ENCODE results near the gene CACHD1.

The CACHD1 gene

DNA sequence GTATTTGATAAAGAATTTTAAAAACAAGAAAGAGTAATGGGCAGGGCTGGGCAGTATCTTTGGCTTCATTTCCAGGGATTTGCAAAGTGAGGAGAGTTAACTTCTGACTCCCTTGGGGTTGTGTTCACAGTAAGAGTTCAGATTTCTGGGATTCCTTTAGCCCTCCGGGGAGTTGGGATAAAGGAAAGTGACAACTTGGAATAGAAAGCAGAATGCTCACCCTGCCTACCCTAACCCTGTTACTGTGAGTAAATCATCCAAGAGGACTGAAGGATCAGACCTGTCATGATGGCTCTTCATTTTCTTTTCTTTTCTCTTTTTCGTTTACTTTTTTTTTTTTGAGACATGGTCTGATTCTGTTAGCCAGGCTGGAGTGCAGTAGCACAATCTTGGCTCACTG, 76.1 kb downstream of the CACHD1 start:
- no peak for DNase-seq
- Histone ChIP-seq H3K36me3 (ENCODE audit: control insufficient read depth in 4 of 4, insufficient read depth in 4 of 4, low read length in 3 of 4) (peaks cover 0 to 2% (median 0%) of the 10 kb centered on the region in 4 experiments), H3K27ac (ENCODE audit: insufficient read depth in 1 of 2, low read depth in 1 of 2, low read length in 2 of 2, poor library complexity in 1 of 2, severe bottlenecking in 2 of 2) (no peak overlapping the region), H3K4me3 (ENCODE audit: control insufficient read depth in 1 of 7, extremely low read depth in 1 of 7, insufficient read depth in 4 of 7, low read depth in 2 of 7, low read length in 6 of 7) (no peak overlapping the region), H3K27me3 (replicated peaks in 2 of 5; ENCODE audit: control insufficient read depth in 4 of 5, insufficient read depth in 5 of 5, low read length in 4 of 5) (no peaks in the 10 kb centered on the region), H3K9me3 (ENCODE audit: control extremely low read depth in 1 of 5, control insufficient read depth in 4 of 5, insufficient read depth in 2 of 5, low read depth in 1 of 5, low read length in 4 of 5) (no peaks in the 10 kb centered on the region), H3K4me1 (ENCODE audit: control extremely low read depth in 1 of 4, control insufficient read depth in 4 of 4, insufficient read depth in 4 of 4, low read length in 3 of 4) (peaks cover 0 to 4% (median 0%) of the 10 kb centered on the region in 4 experiments)
- 100% methylated on average over 1 of the region's 2 CpGs for WGBS (ENCODE audit: insufficient coverage)
- POLR2A ChIA-PET = no interaction called here
- CTCF ChIA-PET = no interaction called here

DNA sequence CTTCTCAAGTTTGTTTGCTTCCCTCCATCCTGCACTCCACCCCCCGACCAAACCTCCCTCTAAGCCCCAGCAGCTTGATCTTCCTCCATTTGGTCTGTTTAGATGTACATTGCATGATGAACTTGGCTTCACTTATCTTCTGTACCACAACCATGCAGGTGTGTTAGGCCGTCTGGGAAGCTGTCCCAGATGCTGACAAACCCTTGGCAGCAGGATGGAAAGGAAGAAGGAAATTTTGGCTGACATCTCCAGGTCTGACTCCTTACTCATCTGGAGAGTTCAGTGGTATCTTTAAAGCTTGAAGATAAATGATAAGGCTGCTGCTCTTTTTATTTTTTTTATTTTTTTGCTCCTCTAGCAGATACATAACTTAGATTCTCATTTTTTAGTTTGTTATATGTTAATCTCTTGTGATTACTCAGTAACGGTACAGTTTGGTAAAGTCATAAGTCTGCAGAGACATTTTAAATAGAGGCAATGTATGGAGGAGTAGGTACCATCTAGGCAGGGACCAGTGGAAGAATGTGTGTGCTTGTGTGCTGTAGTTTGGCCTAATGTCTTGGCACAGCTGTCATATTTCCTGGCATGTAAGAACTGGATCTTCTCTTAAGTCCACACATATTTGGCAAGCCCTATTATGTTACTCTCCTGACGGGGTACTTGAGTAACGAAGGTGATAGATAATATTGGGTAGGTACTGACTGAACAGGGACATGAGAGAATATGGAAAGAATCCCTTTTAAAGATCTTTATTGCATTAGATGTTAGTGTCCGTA, 79.7 kb downstream of the CACHD1 start:
- Histone ChIP-seq H3K9me3 (ENCODE audit: control extremely low read depth in 1 of 5, control insufficient read depth in 4 of 5, insufficient read depth in 2 of 5, low read depth in 1 of 5, low read length in 4 of 5) (no peaks in the 10 kb centered on the region), H3K27ac (ENCODE audit: insufficient read depth in 1 of 2, low read depth in 1 of 2, low read length in 2 of 2, poor library complexity in 1 of 2, severe bottlenecking in 2 of 2) (no peak overlapping the region), H3K4me1 (ENCODE audit: control extremely low read depth in 1 of 4, control insufficient read depth in 4 of 4, insufficient read depth in 4 of 4, low read length in 3 of 4) (peaks cover 0 to 4% (median 0%) of the 10 kb centered on the region in 4 experiments), H3K36me3 (ENCODE audit: control insufficient read depth in 4 of 4, insufficient read depth in 4 of 4, low read length in 3 of 4) (peaks cover 0 to 2% (median 0%) of the 10 kb centered on the region in 4 experiments), H3K4me3 (ENCODE audit: control insufficient read depth in 1 of 7, extremely low read depth in 1 of 7, insufficient read depth in 4 of 7, low read depth in 2 of 7, low read length in 6 of 7) (no peak overlapping the region), H3K27me3 (replicated peaks in 2 of 5; ENCODE audit: control insufficient read depth in 4 of 5, insufficient read depth in 5 of 5, low read length in 4 of 5) (no peaks in the 10 kb centered on the region)
- ChIA-PET POLR2A (no interaction called here), CTCF (no interaction called here)
- 67% methylated on average over 3 of the region's 6 CpGs for WGBS (ENCODE audit: insufficient coverage)
- no peak for DNase-seq

DNA sequence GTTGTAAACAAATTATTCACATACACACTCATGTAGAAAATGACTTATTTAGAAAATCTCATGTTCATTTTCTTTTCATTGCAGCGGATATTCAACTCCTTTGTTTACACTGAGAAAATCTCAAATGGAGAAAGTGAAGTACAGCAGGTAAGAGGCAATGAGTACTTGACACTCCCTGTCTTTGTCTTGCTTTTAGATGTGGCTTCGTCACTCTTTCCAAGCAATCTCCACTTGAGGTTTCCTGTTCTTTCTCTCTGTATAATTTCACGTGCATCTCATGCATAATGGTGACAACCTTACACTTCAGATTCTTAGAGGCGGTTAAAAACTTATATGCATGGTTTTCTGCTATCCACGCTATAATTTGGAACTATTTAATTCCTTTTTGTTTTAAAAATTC, 80.6 kb downstream of the CACHD1 start:
- CTCF ChIA-PET = no interaction called here
- POLR2A ChIA-PET = no interaction called here
- WGBS (ENCODE audit: insufficient coverage) = 61% methylated on average over 3 of the region's 5 CpGs
- Histone ChIP-seq H3K4me3 (ENCODE audit: control insufficient read depth in 1 of 7, extremely low read depth in 1 of 7, insufficient read depth in 4 of 7, low read depth in 2 of 7, low read length in 6 of 7) (no peak overlapping the region), H3K27me3 (replicated peaks in 2 of 5; ENCODE audit: control insufficient read depth in 4 of 5, insufficient read depth in 5 of 5, low read length in 4 of 5) (no peaks in the 10 kb centered on the region), H3K27ac (ENCODE audit: insufficient read depth in 1 of 2, low read depth in 1 of 2, low read length in 2 of 2, poor library complexity in 1 of 2, severe bottlenecking in 2 of 2) (no peak overlapping the region), H3K9me3 (ENCODE audit: control extremely low read depth in 1 of 5, control insufficient read depth in 4 of 5, insufficient read depth in 2 of 5, low read depth in 1 of 5, low read length in 4 of 5) (no peaks in the 10 kb centered on the region), H3K4me1 (ENCODE audit: control extremely low read depth in 1 of 4, control insufficient read depth in 4 of 4, insufficient read depth in 4 of 4, low read length in 3 of 4) (peaks cover 0 to 4% (median 0%) of the 10 kb centered on the region in 4 experiments), H3K36me3 (ENCODE audit: control insufficient read depth in 4 of 4, insufficient read depth in 4 of 4, low read length in 3 of 4) (peaks cover 0 to 2% (median 0%) of the 10 kb centered on the region in 4 experiments)
- no peak for DNase-seq

DNA sequence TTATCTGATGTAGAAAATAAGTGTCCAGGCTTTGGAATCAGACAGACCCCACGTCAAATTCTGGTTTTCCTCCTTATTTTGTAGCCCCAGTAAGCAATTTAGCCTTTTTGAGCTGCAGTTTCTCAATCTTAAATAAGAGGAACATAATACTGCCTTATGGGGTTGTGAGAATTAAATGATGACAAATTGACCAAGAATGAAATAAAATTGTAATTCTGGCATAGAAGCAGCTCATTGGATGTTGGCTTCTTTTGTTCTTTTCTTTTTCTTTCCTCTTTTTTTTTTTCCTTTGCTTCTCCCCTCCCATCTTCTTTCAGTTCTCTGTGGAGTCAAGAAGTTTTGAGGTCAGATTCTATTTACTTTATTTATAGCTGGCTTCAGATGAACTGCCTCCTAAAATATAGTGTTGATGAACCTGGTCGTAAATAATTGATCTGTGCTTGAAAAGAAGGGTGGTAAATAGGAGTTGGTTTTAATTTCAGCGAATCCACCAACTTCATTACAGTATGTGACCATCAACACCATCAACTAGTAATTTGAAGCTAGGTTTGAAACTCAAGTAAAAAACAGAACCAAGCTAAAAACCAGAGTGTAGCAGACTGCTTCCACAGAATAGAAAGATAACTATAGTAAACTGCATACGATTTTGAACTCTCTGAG, 81.1 kb downstream of the CACHD1 start:
- WGBS (ENCODE audit: insufficient coverage) = no CpG with 5 or more reads among the region's 4 CpGs
- no peak for DNase-seq
- Histone ChIP-seq H3K36me3 (ENCODE audit: control insufficient read depth in 4 of 4, insufficient read depth in 4 of 4, low read length in 3 of 4) (peaks cover 0 to 2% (median 0%) of the 10 kb centered on the region in 4 experiments), H3K27ac (ENCODE audit: insufficient read depth in 1 of 2, low read depth in 1 of 2, low read length in 2 of 2, poor library complexity in 1 of 2, severe bottlenecking in 2 of 2) (no peak overlapping the region), H3K4me1 (ENCODE audit: control extremely low read depth in 1 of 4, control insufficient read depth in 4 of 4, insufficient read depth in 4 of 4, low read length in 3 of 4) (peaks cover 0 to 4% (median 0%) of the 10 kb centered on the region in 4 experiments), H3K9me3 (ENCODE audit: control extremely low read depth in 1 of 5, control insufficient read depth in 4 of 5, insufficient read depth in 2 of 5, low read depth in 1 of 5, low read length in 4 of 5) (no peaks in the 10 kb centered on the region), H3K27me3 (replicated peaks in 2 of 5; ENCODE audit: control insufficient read depth in 4 of 5, insufficient read depth in 5 of 5, low read length in 4 of 5) (no peaks in the 10 kb centered on the region), H3K4me3 (ENCODE audit: control insufficient read depth in 1 of 7, extremely low read depth in 1 of 7, insufficient read depth in 4 of 7, low read depth in 2 of 7, low read length in 6 of 7) (no peak overlapping the region)
- ChIA-PET CTCF (interaction anchor here (1.0 kb wide), 1 partner anchor 125 kb away, joined by 3 read pairs; no protein-coding TSS in a partner anchor), POLR2A (no interaction called here)

DNA sequence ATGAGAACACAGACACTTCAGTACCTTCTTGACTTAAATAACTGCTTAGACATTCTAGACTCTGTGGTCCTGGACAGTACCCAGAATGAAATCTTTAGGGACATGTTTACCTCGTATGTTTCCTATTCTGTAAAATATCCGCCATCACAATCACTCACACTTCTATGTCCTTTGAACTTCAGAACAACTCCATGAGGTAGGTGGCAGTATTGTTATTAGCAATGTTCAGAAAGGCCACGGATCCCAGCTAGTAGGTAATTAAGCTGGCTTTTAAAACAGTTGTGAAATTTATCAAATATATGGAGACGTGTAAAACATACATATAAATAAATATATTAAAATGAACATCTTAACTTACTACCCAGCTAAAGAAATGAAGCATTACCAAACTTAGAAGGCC, 83.4 kb downstream of the CACHD1 start:
- no peaks in the 10 kb centered on the region for H3K27me3 ChIP-seq (replicated peaks in 2 of 5; ENCODE audit: control insufficient read depth in 4 of 5, insufficient read depth in 5 of 5, low read length in 4 of 5)
- no peak for DNase-seq
- POLR2A ChIA-PET = interaction anchor here (0.6 kb wide), 1 partner anchor 102 kb away, joined by 3 read pairs; no protein-coding TSS in a partner anchor
- WGBS (ENCODE audit: insufficient coverage) = no CpG with 5 or more reads among the region's 4 CpGs
- H3K9me3 ChIP-seq (ENCODE audit: control extremely low read depth in 1 of 5, control insufficient read depth in 4 of 5, insufficient read depth in 2 of 5, low read depth in 1 of 5, low read length in 4 of 5) = peaks cover 0 to 3% (median 2%) of the 10 kb centered on the region in 5 experiments
- peaks cover 0 to 4% (median 0%) of the 10 kb centered on the region in 4 experiments for H3K4me1 ChIP-seq (ENCODE audit: control extremely low read depth in 1 of 4, control insufficient read depth in 4 of 4, insufficient read depth in 4 of 4, low read length in 3 of 4)
- peaks cover 3 to 4% (median 3%) of the 10 kb centered on the region in 4 experiments for H3K36me3 ChIP-seq (ENCODE audit: control insufficient read depth in 4 of 4, insufficient read depth in 4 of 4, low read length in 3 of 4)
- no peak overlapping the region for H3K4me3 ChIP-seq (ENCODE audit: control insufficient read depth in 1 of 7, extremely low read depth in 1 of 7, insufficient read depth in 4 of 7, low read depth in 2 of 7, low read length in 6 of 7)
- H3K27ac ChIP-seq (ENCODE audit: insufficient read depth in 1 of 2, low read depth in 1 of 2, low read length in 2 of 2, poor library complexity in 1 of 2, severe bottlenecking in 2 of 2) = no peak overlapping the region
- CTCF ChIA-PET = no interaction called here

DNA sequence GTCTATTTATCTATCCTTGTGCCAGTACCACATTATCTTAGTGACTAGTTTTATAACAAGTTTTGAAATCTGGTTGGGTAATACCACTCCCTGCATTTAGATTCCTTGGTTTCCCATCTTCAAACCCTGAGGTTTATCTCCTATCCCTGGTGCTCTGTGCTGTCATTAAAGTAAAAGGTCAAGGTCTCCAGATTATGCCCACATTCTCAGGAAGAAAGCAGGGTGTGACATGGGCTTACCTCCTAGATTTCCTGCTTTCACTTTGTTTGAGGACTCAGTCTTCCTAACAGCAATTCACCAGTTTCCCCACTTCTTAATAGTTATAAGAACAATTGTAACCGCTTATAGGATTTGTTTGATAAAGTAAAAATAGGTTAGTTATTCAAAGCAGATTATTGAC, 86.0 kb downstream of the CACHD1 start:
- no peak for DNase-seq
- CTCF ChIA-PET = no interaction called here
- Histone ChIP-seq H3K27ac (ENCODE audit: insufficient read depth in 1 of 2, low read depth in 1 of 2, low read length in 2 of 2, poor library complexity in 1 of 2, severe bottlenecking in 2 of 2) (no peak overlapping the region), H3K4me3 (ENCODE audit: control insufficient read depth in 1 of 7, extremely low read depth in 1 of 7, insufficient read depth in 4 of 7, low read depth in 2 of 7, low read length in 6 of 7) (no peak overlapping the region), H3K27me3 (replicated peaks in 2 of 5; ENCODE audit: control insufficient read depth in 4 of 5, insufficient read depth in 5 of 5, low read length in 4 of 5) (no peaks in the 10 kb centered on the region), H3K4me1 (ENCODE audit: control extremely low read depth in 1 of 4, control insufficient read depth in 4 of 4, insufficient read depth in 4 of 4, low read length in 3 of 4) (no peaks in the 10 kb centered on the region), H3K36me3 (ENCODE audit: control insufficient read depth in 4 of 4, insufficient read depth in 4 of 4, low read length in 3 of 4) (peaks cover 2 to 12% (median 7%) of the 10 kb centered on the region in 4 experiments), H3K9me3 (ENCODE audit: control extremely low read depth in 1 of 5, control insufficient read depth in 4 of 5, insufficient read depth in 2 of 5, low read depth in 1 of 5, low read length in 4 of 5) (peaks cover 0 to 8% (median 2%) of the 10 kb centered on the region in 5 experiments)
- POLR2A ChIA-PET = no interaction called here
- no CpG with 5 or more reads among the region's 1 CpG for WGBS (ENCODE audit: insufficient coverage)

DNA sequence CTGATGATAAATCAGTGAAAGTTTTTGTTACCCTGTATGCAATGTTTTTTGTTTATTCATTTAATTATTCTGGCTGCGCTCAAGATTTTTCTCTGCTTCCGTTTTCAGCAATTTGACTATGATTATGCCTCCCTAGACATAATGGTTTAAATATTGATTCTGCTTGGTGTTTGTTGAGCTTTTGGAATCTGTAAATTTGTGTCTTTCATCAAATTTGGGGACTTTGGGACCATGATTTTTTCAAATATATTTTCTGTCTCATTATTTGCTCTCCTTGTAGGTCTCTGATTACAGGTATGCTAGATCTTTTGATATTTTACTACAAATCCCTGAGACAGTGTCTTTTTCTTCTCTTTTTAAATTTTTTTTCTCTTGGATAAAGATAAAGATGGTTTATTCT, 92.1 kb downstream of the CACHD1 start:
- ChIA-PET CTCF (interaction anchor here (1.8 kb wide), 1 partner anchor 12 kb away, joined by 4 read pairs; no protein-coding TSS in a partner anchor), POLR2A (no interaction called here)
- no CpG with 5 or more reads among the region's 2 CpGs for WGBS (ENCODE audit: insufficient coverage)
- Histone ChIP-seq H3K4me3 (ENCODE audit: control insufficient read depth in 1 of 7, extremely low read depth in 1 of 7, insufficient read depth in 4 of 7, low read depth in 2 of 7, low read length in 6 of 7) (no peak overlapping the region), H3K9me3 (ENCODE audit: control extremely low read depth in 1 of 5, control insufficient read depth in 4 of 5, insufficient read depth in 2 of 5, low read depth in 1 of 5, low read length in 4 of 5) (peaks cover 3 to 19% (median 3%) of the 10 kb centered on the region in 5 experiments), H3K4me1 (ENCODE audit: control extremely low read depth in 1 of 4, control insufficient read depth in 4 of 4, insufficient read depth in 4 of 4, low read length in 3 of 4) (no peaks in the 10 kb centered on the region), H3K27me3 (replicated peaks in 2 of 5; ENCODE audit: control insufficient read depth in 4 of 5, insufficient read depth in 5 of 5, low read length in 4 of 5) (no peaks in the 10 kb centered on the region), H3K27ac (ENCODE audit: insufficient read depth in 1 of 2, low read depth in 1 of 2, low read length in 2 of 2, poor library complexity in 1 of 2, severe bottlenecking in 2 of 2) (no peak overlapping the region), H3K36me3 (ENCODE audit: control insufficient read depth in 4 of 4, insufficient read depth in 4 of 4, low read length in 3 of 4) (peaks cover 2 to 12% (median 7%) of the 10 kb centered on the region in 4 experiments)
- DNase-seq = no peak
